ENCODE data around the gene IL18BP. TPM values are rescaled to one million over a fixed set of nuclear protein-coding genes. Genes with fewer than 3 reads are reported as not detected.

The IL18BP gene
- total RNA-seq, 2 donors from 2014 or later, result 0.59 to 3.0 TPM

DNA sequence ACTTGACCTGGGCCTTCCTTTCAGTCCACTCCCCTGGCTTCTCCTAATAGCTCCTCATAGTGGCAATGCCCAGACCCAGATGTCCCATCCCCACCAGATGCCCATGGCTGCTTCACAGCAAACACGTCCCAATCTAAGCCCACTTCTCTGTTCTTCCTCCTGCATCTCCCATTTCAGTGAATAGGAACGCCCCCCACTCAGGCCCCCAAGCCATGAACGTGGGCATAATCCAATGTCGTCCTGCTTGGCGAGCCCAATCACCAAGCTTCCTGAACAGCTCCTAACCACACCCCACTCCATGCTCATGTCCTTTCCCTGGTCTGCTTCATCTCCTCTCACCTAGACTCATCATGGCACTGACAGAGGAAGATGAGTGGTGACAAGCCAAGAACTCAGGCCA lies 8.9 kb downstream of the IL18BP start:
- Histone ChIP-seq H3K4me1 (peaks cover 0 to 24% of the 10 kb centered on the region in 2 donors), H3K9me3 (no peaks in the 10 kb centered on the region), H3K27me3 (no peaks in the 10 kb centered on the region), H3K27ac (no peak overlapping the region), H3K4me3 (no peak overlapping the region), H3K36me3 (peaks cover 100% of the 10 kb centered on the region)
- TF ChIP-seq, protein P1, sequence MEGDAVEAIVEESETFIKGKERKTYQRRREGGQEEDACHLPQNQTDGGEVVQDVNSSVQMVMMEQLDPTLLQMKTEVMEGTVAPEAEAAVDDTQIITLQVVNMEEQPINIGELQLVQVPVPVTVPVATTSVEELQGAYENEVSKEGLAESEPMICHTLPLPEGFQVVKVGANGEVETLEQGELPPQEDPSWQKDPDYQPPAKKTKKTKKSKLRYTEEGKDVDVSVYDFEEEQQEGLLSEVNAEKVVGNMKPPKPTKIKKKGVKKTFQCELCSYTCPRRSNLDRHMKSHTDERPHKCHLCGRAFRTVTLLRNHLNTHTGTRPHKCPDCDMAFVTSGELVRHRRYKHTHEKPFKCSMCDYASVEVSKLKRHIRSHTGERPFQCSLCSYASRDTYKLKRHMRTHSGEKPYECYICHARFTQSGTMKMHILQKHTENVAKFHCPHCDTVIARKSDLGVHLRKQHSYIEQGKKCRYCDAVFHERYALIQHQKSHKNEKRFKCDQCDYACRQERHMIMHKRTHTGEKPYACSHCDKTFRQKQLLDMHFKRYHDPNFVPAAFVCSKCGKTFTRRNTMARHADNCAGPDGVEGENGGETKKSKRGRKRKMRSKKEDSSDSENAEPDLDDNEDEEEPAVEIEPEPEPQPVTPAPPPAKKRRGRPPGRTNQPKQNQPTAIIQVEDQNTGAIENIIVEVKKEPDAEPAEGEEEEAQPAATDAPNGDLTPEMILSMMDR (IDR thresholded peaks at IDR 0.05), result no peak
- no peak for DNase-seq (ENCODE audit: low spot score)

DNA sequence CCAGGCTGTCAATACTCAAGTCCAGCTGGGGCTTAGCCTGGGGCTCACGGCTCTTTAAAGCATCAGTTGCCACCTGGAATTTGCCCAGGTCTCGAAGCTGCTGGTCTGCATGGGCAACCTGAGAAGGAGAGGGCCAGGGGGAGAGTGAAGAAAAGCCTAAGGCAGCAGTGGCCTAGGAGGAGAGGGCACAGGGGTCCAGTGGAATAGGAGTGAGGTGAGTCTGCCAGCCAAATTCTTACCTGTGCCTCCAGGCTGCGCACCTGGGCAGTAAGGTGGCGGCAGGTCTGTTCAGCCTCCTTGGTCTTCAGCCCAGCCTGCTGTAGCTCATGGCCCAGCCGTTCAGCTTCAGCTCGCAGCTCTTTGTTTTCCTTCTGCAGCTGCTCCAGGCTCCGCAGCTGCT lies 10.0 kb downstream of the IL18BP start:
- Histone ChIP-seq H3K36me3 (peaks cover 100% of the 10 kb centered on the region), H3K4me3 (no peak overlapping the region), H3K27me3 (no peaks in the 10 kb centered on the region), H3K9me3 (no peaks in the 10 kb centered on the region), H3K27ac (no peak overlapping the region), H3K4me1 (peaks cover 0 to 35% of the 10 kb centered on the region in 2 donors)
- no peak for DNase-seq (ENCODE audit: low spot score)
- TF ChIP-seq, protein P1 (IDR thresholded peaks at IDR 0.05), result no peak

DNA sequence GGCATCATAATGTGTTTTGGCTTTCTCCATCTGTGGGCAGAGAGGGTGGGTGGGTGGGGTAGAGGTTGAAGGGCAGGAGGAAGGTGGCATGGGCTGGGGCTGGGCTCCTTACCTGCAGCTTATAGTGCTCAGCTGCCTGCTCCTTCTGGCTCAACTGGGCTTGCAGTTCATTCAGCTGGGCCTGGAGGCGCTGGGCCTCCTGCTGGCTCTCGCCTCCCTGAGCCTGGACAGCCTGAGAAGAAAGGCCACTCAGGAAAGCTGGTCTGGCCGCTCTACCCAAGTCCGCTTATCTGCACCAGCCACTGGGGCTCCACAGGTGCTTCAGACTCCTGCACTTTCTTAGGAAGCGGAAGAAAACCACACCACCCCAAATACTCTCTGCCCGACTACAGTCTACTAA lies 10.4 kb downstream of the IL18BP start:
- Histone ChIP-seq H3K4me3 (no peak overlapping the region), H3K9me3 (no peaks in the 10 kb centered on the region), H3K4me1 (peaks cover 0 to 39% of the 10 kb centered on the region in 2 donors), H3K27ac (no peak overlapping the region), H3K36me3 (peaks cover 100% of the 10 kb centered on the region), H3K27me3 (no peaks in the 10 kb centered on the region)
- TF ChIP-seq, protein P1 (IDR thresholded peaks at IDR 0.05), result no peak
- no peak for DNase-seq (ENCODE audit: low spot score)

DNA sequence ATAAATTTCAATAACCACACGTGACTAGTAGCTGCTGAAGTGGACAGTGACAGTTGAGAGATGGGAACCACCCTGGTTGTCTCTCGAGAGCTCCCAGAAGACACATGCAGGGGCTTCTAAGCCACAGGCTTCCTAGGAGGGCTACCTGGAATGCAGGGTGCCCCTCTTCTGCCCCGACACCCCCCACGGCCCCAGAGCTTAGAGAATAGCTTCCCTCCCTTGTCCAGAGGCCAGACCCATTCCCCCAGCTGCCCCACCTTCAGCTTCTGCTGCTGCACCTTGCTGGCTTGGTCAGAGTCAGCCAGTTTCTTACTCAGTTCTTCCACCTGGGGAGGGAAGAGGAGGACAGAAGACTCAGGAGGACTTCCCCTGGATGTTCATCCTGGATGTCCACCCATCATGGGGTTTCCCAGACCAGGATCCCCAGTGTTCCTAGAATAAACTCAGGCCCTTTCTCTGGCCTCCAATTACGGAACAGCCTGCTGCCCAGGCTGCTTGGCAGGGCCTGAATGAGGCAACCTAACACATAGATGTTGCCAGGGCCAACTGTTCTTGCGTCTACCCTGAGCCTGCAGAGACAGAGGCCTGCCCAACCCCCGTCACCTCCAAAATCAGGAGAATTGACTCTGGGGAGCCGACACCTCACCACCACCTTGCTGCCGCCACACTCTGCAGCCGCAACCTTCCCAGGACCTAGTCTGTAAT lies 12.0 kb downstream of the IL18BP start:
- DNase-seq (ENCODE audit: low spot score), result no peak
- Histone ChIP-seq H3K4me1 (peaks cover 0 to 53% of the 10 kb centered on the region in 2 donors), H3K27me3 (no peaks in the 10 kb centered on the region), H3K36me3 (peaks cover 100% of the 10 kb centered on the region), H3K9me3 (no peaks in the 10 kb centered on the region), H3K4me3 (no peak overlapping the region), H3K27ac (no peak overlapping the region)
- TF ChIP-seq, protein P1 (IDR thresholded peaks at IDR 0.05), result no peak

DNA sequence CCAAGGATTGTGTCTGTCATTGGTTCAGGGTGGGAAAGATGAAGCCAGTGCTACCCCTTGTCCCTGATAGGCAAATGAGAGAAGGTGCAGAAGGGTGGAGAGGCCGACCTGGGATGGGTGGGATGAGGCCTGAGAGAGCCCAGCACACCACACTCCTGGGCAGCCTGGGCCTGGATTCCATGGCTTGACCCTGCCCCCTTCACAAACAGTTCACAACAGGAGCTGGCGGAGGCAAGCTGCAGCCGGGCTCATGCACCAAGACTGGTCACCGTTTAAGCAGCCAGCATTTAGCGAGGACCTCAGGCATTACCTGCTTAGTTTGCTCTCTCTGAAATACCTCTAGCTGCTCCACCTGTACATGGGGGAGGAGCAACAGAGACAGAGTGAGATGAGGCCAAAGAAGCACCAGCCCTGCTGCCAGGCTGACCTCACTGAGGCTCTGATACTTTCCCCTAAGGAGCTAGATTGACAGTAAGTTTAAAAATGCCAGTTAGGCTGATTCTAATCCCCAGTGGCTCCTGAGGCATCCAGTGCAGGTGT lies 13.5 kb downstream of the IL18BP start:
- peaks cover 100% of the 10 kb centered on the region for H3K36me3 ChIP-seq
- no peaks in the 10 kb centered on the region for H3K9me3 ChIP-seq
- H3K4me3 ChIP-seq, result no peak overlapping the region
- peak overlapping the region; percentile 11 to 49 for H3K27ac ChIP-seq
- H3K27me3 ChIP-seq, result no peaks in the 10 kb centered on the region
- TF ChIP-seq, protein P1 (IDR thresholded peaks at IDR 0.05), result no peak
- peaks cover 0 to 53% of the 10 kb centered on the region in 2 donors for H3K4me1 ChIP-seq
- no peak for DNase-seq (ENCODE audit: low spot score)
